Smooth muscle cell of trachea (primary cell): ENCODE measurements around the gene OLFM4. TPM values are rescaled to one million over a fixed set of nuclear protein-coding genes. Genes with fewer than 3 reads are reported as not detected.

Source experiments
- total RNA-seq: library from RNA; depleted of rRNA; stranded (reverse); fragments of >200 nt; gene quantifications from 2 replicates; pipeline ENCODE4 v1.2.1, GENCODE V29; 2014

OLFM4 gene
- not detected in 2 replicates for total RNA-seq

GRCh38 chr13:53028637-53029203 lies at the start of gene OLFM4:
OLFM4 (plus strand) TSS chr13:53028813; CDS start chr13:53028837, 24 bp downstream.

Other genes starting within 250 kb of the OLFM4 start
- gene PCDH8, start 180.2 kb upstream of the OLFM4 start, total RNA-seq, result not detected in 2 replicates